Stimulated activated CD8-positive, alpha-beta memory T cell treated with anti-CD3 and anti-CD28 coated beads, Interleukin-12 subunit alpha, Interleukin-12 subunit beta, amount 100 ng/mL, for 24 hours (primary cell): Measurements from ENCODE around the gene SCUBE2.

Experiments used
- DNase-seq: peaks from one replicate; pipeline ENCODE4 v3.0.0-alpha.2; 2020; ENCODE audit errors: extremely low read depth

The SCUBE2 gene

GRCh38 chr11:9091044-9091922 is at the start of gene SCUBE2:
Gene SCUBE2, minus strand, starts transcription at chr11:9091599. Its CDS starts 71 bp downstream, at chr11:9091528.
- no peak for DNase-seq

- no peak for DNase-seq
Measured at GRCh38 chr11:9141186-9141585, 49.8 kb upstream of the SCUBE2 start.

GRCh38 chr11:9139628-9140357 is 48.4 kb upstream of the SCUBE2 start:
- no peak for DNase-seq

GRCh38 chr11:9138612-9139579 is 47.5 kb upstream of the SCUBE2 start:
- no peak for DNase-seq

GRCh38 chr11:9138133-9138453 is 46.7 kb upstream of the SCUBE2 start:
- DNase-seq = no peak

- DNase-seq = peak; percentile 31
Measured at GRCh38 chr11:9137293-9138132, 46.1 kb upstream of the SCUBE2 start.

- DNase-seq = no peak
Measured at GRCh38 chr11:9136741-9137140, 45.3 kb upstream of the SCUBE2 start.

GRCh38 chr11:9133956-9134355 is 42.6 kb upstream of the SCUBE2 start:
- DNase-seq = no peak

GRCh38 chr11:9132203-9132878 is 40.9 kb upstream of the SCUBE2 start:
- DNase-seq = no peak

- no peak for DNase-seq
Measured at GRCh38 chr11:9130297-9130696, 38.9 kb upstream of the SCUBE2 start.

- no peak for DNase-seq
Measured at GRCh38 chr11:9126636-9127035, 35.2 kb upstream of the SCUBE2 start.

- no peak for DNase-seq
Measured at GRCh38 chr11:9125185-9125886, 33.9 kb upstream of the SCUBE2 start.

- no peak for DNase-seq
Measured at GRCh38 chr11:9123595-9124304, 32.4 kb upstream of the SCUBE2 start.

GRCh38 chr11:9121469-9121796 is 30.0 kb upstream of the SCUBE2 start:
- no peak for DNase-seq

GRCh38 chr11:9120664-9121468 is 29.5 kb upstream of the SCUBE2 start:
- no peak for DNase-seq

GRCh38 chr11:9118277-9118676 is 26.9 kb upstream of the SCUBE2 start:
- DNase-seq = no peak

GRCh38 chr11:9112075-9112474 is 20.7 kb upstream of the SCUBE2 start:
- no peak for DNase-seq
